Sigmoid colon (tissue), 7 donors: ENCODE measurements around the gene CCDC102B. TPM values are rescaled to one million over a fixed set of nuclear protein-coding genes. Genes with fewer than 3 reads are reported as not detected.

Source experiments
- DNase-seq: peaks from one replicate; pipeline ENCODE4 v3.0.0-alpha.2; 2019
- H3K27ac ChIP-seq, 4 donors: fragments of 200-600 bp; sonication (generic); one replicate each; pipeline ENCODE4 v1.5.1; 2016 to 2019; ENCODE audit warnings: mild to moderate bottlenecking in 1 of 4
- H3K27me3 ChIP-seq, 3 donors: fragments of 200-600 bp; sonication (generic); one replicate each; pipeline ENCODE4 v1.5.1; 2019; ENCODE audit warnings: mild to moderate bottlenecking in 1 of 3
- H3K36me3 ChIP-seq, 4 donors: fragments of 200-600 bp; sonication (generic); one replicate each; pipeline ENCODE4 v1.5.1; 2016 to 2019
- H3K4me1 ChIP-seq, 4 donors: fragments of 200-600 bp; sonication (generic); one replicate each; pipeline ENCODE4 v1.5.1; 2017 to 2019
- H3K4me3 ChIP-seq, 4 donors: fragments of 200-600 bp; sonication (generic); one replicate each; pipeline ENCODE4 v1.5.1; 2017 to 2019; ENCODE audit warnings: mild to moderate bottlenecking in 2 of 4, moderate library complexity in 1 of 4
- H3K9me3 ChIP-seq, 4 donors: fragments of 200-600 bp in 3 of 4; sonication (generic) in 3 of 4; one replicate each; pipeline versions ENCODE4 v1.5.1 to v1.6.1; 2013 to 2019
- CTCF ChIP-seq, 4 experiments: fragments of 450-650 bp in 3 of 4; fragments of 200-600 bp in 1 of 4; IDR thresholded peaks; one replicate each; pipeline ENCODE4 v1.5.1; 2016 to 2019; ENCODE audit warnings: antibody characterized with exemption in 4 of 4, mild to moderate bottlenecking in 3 of 4, moderate library complexity in 2 of 4
- EP300 ChIP-seq, 4 donors: sonication (generic); formaldehyde crosslinking; IDR thresholded peaks; one replicate each; pipeline ENCODE4 v1.6.1; 2017; ENCODE audit warnings: antibody characterized with exemption in 4 of 4
- POLR2A ChIP-seq, 2 donors: fragments of 450-650 bp; IDR thresholded peaks; one replicate each; pipeline ENCODE4 v1.6.1; 2016; ENCODE audit warnings: antibody characterized with exemption in 2 of 2, mild to moderate bottlenecking in 2 of 2, moderate library complexity in 2 of 2
- POLR2AphosphoS5 ChIP-seq, 4 donors: sonication (generic); formaldehyde crosslinking; IDR thresholded peaks; one replicate each; pipeline ENCODE4 v1.6.1; 2017; ENCODE audit warnings: antibody characterized with exemption in 4 of 4
- WGBS, 2 donors: extraction: QIAGEN DNeasy Blood & Tissue Kit; methylation state at CpG; one replicate each; pipeline ENCODE4 v1.1.7; 2013; 5-methylcytosine and 5-hydroxymethylcytosine counted together
- intact Hi-C: fragments of 100-400 bp; cut with DNase I; formaldehyde crosslinking; loops from one replicate; pipeline ENCODE4 v1.15.1; 2023
- polyA plus RNA-seq, 3 donors: library from polyadenylated mRNA; stranded (reverse); fragments of 200-250 nt; gene quantifications; one replicate each; pipeline ENCODE4 v1.2.3, GENCODE V29; 2013
- total RNA-seq, 4 donors: library from RNA; depleted of rRNA; stranded (reverse); fragments of >200 nt; gene quantifications; one replicate each; pipeline ENCODE4 v1.1.0, GENCODE V29; 2016
- donor health status: healthy with polysubstance abuse.
- donor health status: Bipolar disorder and iron deficiency.
- donor health status: healthy.

Gene CCDC102B
- total and polyA plus RNA-seq, 7 donors: 1.8 to 16.3 (median 6.7) TPM

- Histone ChIP-seq H3K9me3 (no peaks in the 10 kb centered on the region), H3K4me1 (no peaks in the 10 kb centered on the region), H3K27me3 (no peaks in the 10 kb centered on the region), H3K4me3 (no peak overlapping the region), H3K36me3 (no peaks in the 10 kb centered on the region), H3K27ac (no peak overlapping the region)
- no peak for TF ChIP-seq CTCF (IDR thresholded peaks at IDR 0.05)
- no peak for TF ChIP-seq POLR2A (IDR thresholded peaks at IDR 0.05)
- no peak for TF ChIP-seq POLR2AphosphoS5 (IDR thresholded peaks at IDR 0.05)
- TF ChIP-seq EP300 (IDR thresholded peaks at IDR 0.05): no peak
- no peak for DNase-seq
- intact Hi-C loops: no loop called here
- WGBS, 2 donors: 77 to 86% methylated on average over 3 of the region's 3 CpGs
Observed at GRCh38 chr18:68922392-68922791, 124.5 kb downstream of the CCDC102B start.

GRCh38 chr18:68925268-68925667, 127.4 kb downstream of the CCDC102B start:
- no peak for TF ChIP-seq EP300 (IDR thresholded peaks at IDR 0.05)
- no peak for TF ChIP-seq POLR2A (IDR thresholded peaks at IDR 0.05)
- no peak for TF ChIP-seq CTCF (IDR thresholded peaks at IDR 0.05)
- no peak for TF ChIP-seq POLR2AphosphoS5 (IDR thresholded peaks at IDR 0.05)
- no peaks in the 10 kb centered on the region for H3K4me1 ChIP-seq
- H3K27ac ChIP-seq: no peak overlapping the region
- no peaks in the 10 kb centered on the region for H3K36me3 ChIP-seq
- H3K4me3 ChIP-seq: no peak overlapping the region
- H3K27me3 ChIP-seq: no peaks in the 10 kb centered on the region
- intact Hi-C loops: no loop called here
- DNase-seq: no peak
- no peaks in the 10 kb centered on the region for H3K9me3 ChIP-seq
- WGBS, 2 donors: 9 to 13% methylated on average over 1 of the region's 1 CpG

- Histone ChIP-seq H3K27ac (no peak overlapping the region), H3K4me3 (no peak overlapping the region), H3K27me3 (no peaks in the 10 kb centered on the region), H3K4me1 (no peaks in the 10 kb centered on the region), H3K36me3 (no peaks in the 10 kb centered on the region), H3K9me3 (no peaks in the 10 kb centered on the region)
- no peak for DNase-seq
- TF ChIP-seq POLR2AphosphoS5 (IDR thresholded peaks at IDR 0.05) (no peak), EP300 (IDR thresholded peaks at IDR 0.05) (no peak), POLR2A (IDR thresholded peaks at IDR 0.05) (no peak), CTCF (IDR thresholded peaks at IDR 0.05) (no peak)
- intact Hi-C loops: no loop called here
- WGBS, 2 donors: 64 to 82% methylated on average over 6 of the region's 6 CpGs
Observed at GRCh38 chr18:68928762-68929675, 131.1 kb downstream of the CCDC102B start.

DNA sequence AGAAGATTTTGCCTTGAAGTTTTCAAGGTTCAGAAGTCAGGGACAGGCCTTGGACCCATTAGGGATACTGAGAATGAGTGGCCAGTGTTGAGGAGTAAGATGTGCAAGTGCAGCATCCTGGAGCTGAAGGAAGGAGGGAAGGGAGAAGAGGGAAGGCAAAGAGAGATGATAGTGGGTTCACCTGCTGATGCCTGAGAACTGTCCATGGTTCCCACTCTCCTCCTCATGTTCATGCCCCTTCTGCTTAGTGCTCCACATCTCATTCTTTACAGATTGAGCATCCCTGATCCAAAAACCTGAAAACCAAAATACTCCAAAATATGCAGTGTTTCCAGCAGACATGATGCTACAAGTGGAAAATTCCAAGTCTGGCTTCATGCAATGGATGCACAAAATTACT, 137.8 kb downstream of the CCDC102B start:
- TF ChIP-seq POLR2A (IDR thresholded peaks at IDR 0.05): no peak
- TF ChIP-seq POLR2AphosphoS5 (IDR thresholded peaks at IDR 0.05): no peak
- no peak for TF ChIP-seq CTCF (IDR thresholded peaks at IDR 0.05)
- TF ChIP-seq EP300 (IDR thresholded peaks at IDR 0.05): no peak
- intact Hi-C loops: no loop called here
- Histone ChIP-seq H3K36me3 (no peaks in the 10 kb centered on the region), H3K4me1 (no peaks in the 10 kb centered on the region), H3K9me3 (no peaks in the 10 kb centered on the region), H3K27me3 (no peaks in the 10 kb centered on the region), H3K27ac (no peak overlapping the region), H3K4me3 (no peak overlapping the region)
- DNase-seq: no peak
